ENCODE measurements around the gene ROGDI. TPM values are rescaled to one million over a fixed set of nuclear protein-coding genes. Genes with fewer than 3 reads are reported as not detected.

Gene ROGDI
- total and polyA plus RNA-seq, 10 of the 15 experiments (the other 5 are each of a cell fraction or from before 2014, with no cell fraction given) = 0.40 to 23.5 (median 12.3) TPM

GRCh38 chr16:4788910-4789309, 13.5 kb downstream of the ROGDI start (continued):
- TF ChIP-seq ZNF687 (IDR thresholded peaks at IDR 0.05) = no peak
- TF ChIP-seq, protein P1, sequence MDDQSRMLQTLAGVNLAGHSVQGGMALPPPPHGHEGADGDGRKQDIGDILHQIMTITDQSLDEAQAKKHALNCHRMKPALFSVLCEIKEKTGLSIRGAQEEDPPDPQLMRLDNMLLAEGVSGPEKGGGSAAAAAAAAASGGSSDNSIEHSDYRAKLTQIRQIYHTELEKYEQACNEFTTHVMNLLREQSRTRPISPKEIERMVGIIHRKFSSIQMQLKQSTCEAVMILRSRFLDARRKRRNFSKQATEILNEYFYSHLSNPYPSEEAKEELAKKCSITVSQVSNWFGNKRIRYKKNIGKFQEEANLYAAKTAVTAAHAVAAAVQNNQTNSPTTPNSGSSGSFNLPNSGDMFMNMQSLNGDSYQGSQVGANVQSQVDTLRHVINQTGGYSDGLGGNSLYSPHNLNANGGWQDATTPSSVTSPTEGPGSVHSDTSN (IDR thresholded peaks at IDR 0.05; ENCODE audit: insufficient replicate concordance, low read depth, low read length) = no peak

GRCh38 chr16:4788489-4788889, 13.9 kb downstream of the ROGDI start:
- intact Hi-C loops (cut with micrococcal nuclease; ENCODE audit: unreplicated experiment) = no loop called here
- ChIA-PET SMC1A (ENCODE audit: uncharacterized antibody, unreplicated experiment) (no interaction called here), RAD21 (ENCODE audit: unreplicated experiment) (no interaction called here), POLR2A (no interaction called here), CTCF (interaction anchor here (1.1 kb wide), 1 partner anchor 54 kb away, joined by 3 read pairs; the partner anchor contains the start of genes ANKS3 and DNAAF8)
- no peak overlapping the region for H3K27ac ChIP-seq (ENCODE audit: control insufficient read depth, insufficient read depth)
- no peak overlapping the region for H3K9ac ChIP-seq (ENCODE audit: control insufficient read depth, insufficient read depth, low read length)
- no peak overlapping the region for H3K4me3 ChIP-seq
- no TSS peak for BruUV-seq (replicated peaks)
- H3K4me2 ChIP-seq (ENCODE audit: control insufficient read depth, insufficient read depth) = no peak overlapping the region
- no peaks in the 10 kb centered on the region for H3K9me3 ChIP-seq (replicated peaks; ENCODE audit: control insufficient read depth, insufficient read depth, low read length)
- TF ChIP-seq CBX5 (IDR thresholded peaks at IDR 0.05; ENCODE audit: low read depth) = no peak
- WGBS (ENCODE audit: insufficient coverage, insufficient replicate concordance, low lambda C conversion rate, missing lambda C conversion rate) = 50% methylated on average over 9 of the region's 9 CpGs
- ATAC-seq (no peak), DNase-seq (ENCODE audit: low read depth, low spot score) (no peak), FAIRE-seq (no peak)
- H3K4me1 ChIP-seq (ENCODE audit: control insufficient read depth, insufficient read depth, low read length) = no peaks in the 10 kb centered on the region
- no peaks in the 10 kb centered on the region for H3K79me2 ChIP-seq (ENCODE audit: control insufficient read depth, insufficient read depth, low read length)
- no peaks in the 10 kb centered on the region for H3K36me3 ChIP-seq (ENCODE audit: control insufficient read depth in 2 of 2, insufficient read depth in 2 of 2, low read length in 1 of 2)
- no peaks in the 10 kb centered on the region for H4K20me1 ChIP-seq (ENCODE audit: control insufficient read depth, insufficient read depth)
- in situ Hi-C loops (cut with MboI) = no loop called here
- no peak overlapping the region for H2AFZ ChIP-seq (ENCODE audit: control insufficient read depth, low read depth, low read length)
- H3K27me3 ChIP-seq (replicated peaks in 1 of 2; ENCODE audit: control insufficient read depth in 2 of 2, insufficient read depth in 2 of 2, low read length in 1 of 2) = no peaks in the 10 kb centered on the region
